Type B pancreatic cell (in vitro differentiated cells): ENCODE measurements around the gene ITGAD. TPM values are rescaled to one million over a fixed set of nuclear protein-coding genes. Genes with fewer than 3 reads are reported as not detected.

Source experiments
- DNase-seq: peaks from one replicate; pipeline ENCODE4 v3.0.0; 2021; ENCODE audit warnings: mixed read lengths; ENCODE audit not compliant: unreplicated experiment; ENCODE audit errors: extremely low spot score
- H3K27ac Mint-ChIP-seq: 2 replicates; pipeline ENCODE4 v1.8.0; 2021; ENCODE audit warnings: mild to moderate bottlenecking, mixed read lengths
- H3K27me3 Mint-ChIP-seq: 2 replicates; pipeline ENCODE4 v1.8.0; 2021; ENCODE audit warnings: mixed read lengths
- H3K36me3 Mint-ChIP-seq: 2 replicates; pipeline ENCODE4 v1.8.0; 2021; ENCODE audit warnings: mixed read lengths
- H3K4me1 Mint-ChIP-seq: one replicate; pipeline ENCODE4 v1.8.0; 2021; ENCODE audit warnings: mixed read lengths; ENCODE audit not compliant: unreplicated experiment
- H3K4me3 Mint-ChIP-seq: 2 replicates; pipeline ENCODE4 v1.8.0; 2021; ENCODE audit warnings: mild to moderate bottlenecking, mixed read lengths
- H3K9me3 Mint-ChIP-seq: 2 replicates; pipeline ENCODE4 v1.8.0; 2021; ENCODE audit warnings: mixed read lengths
- CTCF ChIP-seq: fragments of 200-600 bp; sonication (generic); conservative IDR thresholded peaks from 2 replicates; pipeline ENCODE4 v1.5.0; 2021; ENCODE audit warnings: antibody characterized with exemption, mild to moderate bottlenecking
- total RNA-seq: library from RNA; stranded (reverse); gene quantifications from 2 replicates; pipeline ENCODE4 v1.2.1, GENCODE V29; 2021; ENCODE audit warnings: low replicate concordance

Gene ITGAD
- total RNA-seq, 1 donor from 2014 or later = not detected

DNA sequence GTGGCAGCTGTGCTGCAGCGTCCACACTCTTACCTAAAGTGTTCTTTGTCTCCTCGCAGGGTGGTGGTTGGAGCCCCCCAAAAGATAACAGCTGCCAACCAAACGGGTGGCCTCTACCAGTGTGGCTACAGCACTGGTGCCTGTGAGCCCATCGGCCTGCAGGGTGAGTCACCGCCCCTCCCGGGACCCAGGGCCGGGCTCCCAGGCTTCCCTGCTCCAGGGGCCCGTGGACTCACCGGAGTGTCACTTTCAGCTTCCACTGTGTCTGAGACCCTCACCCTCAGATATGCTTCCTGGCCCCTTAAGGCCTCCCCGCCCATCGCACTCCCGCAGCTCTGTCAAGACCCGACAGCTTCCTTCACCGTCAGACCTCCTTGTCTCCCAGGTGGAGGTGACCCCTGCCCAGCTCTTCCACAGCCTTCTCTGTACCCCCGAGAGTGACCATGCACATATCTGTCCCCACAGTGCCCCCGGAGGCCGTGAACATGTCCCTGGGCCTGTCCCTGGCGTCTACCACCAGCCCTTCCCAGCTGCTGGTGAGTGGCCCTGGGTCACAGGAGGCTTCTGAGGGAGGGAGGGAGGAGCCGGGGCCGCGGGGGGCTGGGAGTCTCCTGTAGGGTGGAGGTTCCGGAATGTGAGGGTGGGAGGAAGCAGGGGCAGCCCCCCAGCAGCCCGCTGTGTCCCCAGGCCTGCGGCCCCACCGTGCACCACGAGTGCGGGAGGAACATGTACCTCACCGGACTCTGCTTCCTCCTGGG, 36.4 kb upstream of the ITGAD start:
- Mint-ChIP-seq H3K27ac (no peak overlapping the region), H3K4me1 (no peaks in the 10 kb centered on the region), H3K36me3 (no peaks in the 10 kb centered on the region), H3K27me3 (peaks cover 27% of the 10 kb centered on the region), H3K9me3 (no peaks in the 10 kb centered on the region), H3K4me3 (no peak overlapping the region)
- DNase-seq = no peak
- TF ChIP-seq CTCF = no peak

DNA sequence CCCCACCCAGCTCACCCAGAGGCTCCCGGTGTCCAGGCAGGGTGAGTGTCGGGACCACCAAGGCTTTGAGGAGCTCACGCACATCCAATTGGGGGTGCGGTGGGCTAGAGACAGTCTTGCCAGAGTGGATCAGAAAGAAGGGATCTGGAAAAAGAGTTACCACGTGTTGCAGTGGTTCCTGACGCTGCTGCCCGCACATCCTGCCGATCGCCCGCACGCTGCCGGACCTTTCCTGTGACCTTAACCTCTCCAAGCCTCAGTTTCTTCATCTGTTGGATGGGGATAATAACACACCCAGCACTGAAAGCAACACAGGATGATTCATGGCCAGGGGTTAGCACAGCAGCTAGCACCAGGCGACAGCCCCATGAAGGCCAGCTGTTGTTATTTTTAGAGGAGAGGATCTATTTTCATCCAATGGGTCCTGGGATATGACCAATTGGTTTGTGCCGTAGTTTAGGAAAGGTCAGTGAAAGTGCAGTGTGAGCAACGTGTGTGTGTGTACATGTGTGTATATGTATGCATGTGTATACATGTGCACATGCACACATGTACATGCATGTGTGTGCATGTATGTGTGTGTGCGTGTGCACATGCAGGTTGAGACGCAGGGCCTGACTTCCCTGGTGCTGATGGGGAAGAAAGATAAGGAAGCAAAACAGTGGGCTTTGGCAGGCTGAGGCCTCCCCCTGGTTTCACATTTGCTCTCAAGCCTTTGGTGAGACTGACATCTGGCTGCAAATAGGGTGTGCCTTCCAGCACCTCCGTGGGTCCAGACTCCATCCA, 35.6 kb upstream of the ITGAD start:
- no peak overlapping the region for H3K27ac Mint-ChIP-seq

DNA sequence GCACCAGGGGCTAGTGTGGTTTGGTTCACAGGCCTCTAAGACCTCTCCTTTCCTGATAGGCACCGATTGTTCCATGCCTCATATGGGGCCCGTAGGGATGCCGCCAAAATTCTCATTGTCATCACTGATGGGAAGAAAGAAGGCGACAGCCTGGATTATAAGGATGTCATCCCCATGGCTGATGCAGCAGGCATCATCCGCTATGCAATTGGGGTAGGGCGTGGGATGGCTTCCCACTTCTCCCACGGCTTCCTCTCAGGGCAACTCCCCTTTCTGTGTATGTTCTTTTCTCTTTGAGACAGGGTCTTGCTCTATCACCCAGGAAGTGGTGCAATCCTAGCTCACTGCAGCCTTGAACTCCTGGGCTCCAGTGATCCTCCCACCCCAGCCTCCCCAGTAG, 32.9 kb upstream of the ITGAD start:
- DNase-seq = no peak
- H3K4me3 Mint-ChIP-seq = no peak overlapping the region
- no peaks in the 10 kb centered on the region for H3K4me1 Mint-ChIP-seq
- H3K36me3 Mint-ChIP-seq = no peaks in the 10 kb centered on the region
- no peak overlapping the region for H3K27ac Mint-ChIP-seq
- H3K27me3 Mint-ChIP-seq = peaks cover 13% of the 10 kb centered on the region
- TF ChIP-seq CTCF = no peak
- no peaks in the 10 kb centered on the region for H3K9me3 Mint-ChIP-seq

More for the DNA sequence above, 35.6 kb upstream of the ITGAD start:
- H3K27me3 Mint-ChIP-seq = peaks cover 20% of the 10 kb centered on the region
- H3K4me3 Mint-ChIP-seq = no peak overlapping the region
- no peak for DNase-seq
- H3K36me3 Mint-ChIP-seq = no peaks in the 10 kb centered on the region
- H3K4me1 Mint-ChIP-seq = no peaks in the 10 kb centered on the region
- TF ChIP-seq CTCF = no peak
- H3K9me3 Mint-ChIP-seq = no peaks in the 10 kb centered on the region

DNA sequence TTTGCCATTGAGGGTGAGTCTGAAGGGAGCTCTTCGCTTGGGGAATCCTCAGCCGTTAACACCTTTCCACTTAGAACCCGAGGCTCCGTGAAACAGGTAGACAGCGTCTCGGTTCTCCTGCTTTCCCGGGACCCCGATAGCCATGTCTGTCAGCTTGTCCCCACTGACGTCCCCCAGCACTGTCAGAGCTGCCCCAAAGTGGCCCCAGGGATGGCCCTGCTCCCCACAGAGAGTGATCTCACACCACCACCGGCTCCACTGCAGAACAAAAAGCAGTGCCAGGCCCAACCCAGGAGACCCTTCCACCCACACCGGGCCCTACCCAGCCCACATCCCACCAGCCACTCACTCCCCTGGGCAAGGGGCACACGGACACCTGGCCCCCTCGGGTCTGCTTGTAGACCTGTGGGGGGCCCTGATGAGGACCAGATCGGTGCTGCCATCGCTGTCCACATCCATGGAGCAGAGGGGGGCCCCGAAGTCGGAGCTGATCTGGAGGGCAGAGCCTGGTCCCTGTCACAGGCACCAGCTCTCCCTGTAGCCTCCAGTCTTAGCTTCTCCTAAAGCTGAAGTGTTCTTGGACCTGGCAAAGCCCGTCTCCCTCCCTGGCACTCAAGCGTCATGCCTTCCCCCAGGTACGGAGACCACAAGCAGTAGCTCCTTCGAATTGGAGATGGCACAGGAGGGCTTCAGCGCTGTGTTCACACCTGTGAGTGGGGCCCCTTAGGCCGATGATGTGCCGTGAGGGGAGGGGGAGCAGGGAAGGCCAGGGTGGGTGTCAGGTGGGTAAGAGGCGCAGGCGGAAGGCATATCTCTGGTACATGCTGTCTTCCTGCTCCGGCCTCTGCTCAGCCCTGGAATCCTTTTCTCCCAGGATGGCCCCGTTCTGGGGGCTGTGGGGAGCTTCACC, 31.7 kb upstream of the ITGAD start:
- no peak for TF ChIP-seq CTCF
- H3K9me3 Mint-ChIP-seq = no peaks in the 10 kb centered on the region
- no peaks in the 10 kb centered on the region for H3K4me1 Mint-ChIP-seq
- no peak overlapping the region for H3K4me3 Mint-ChIP-seq
- peaks cover 11% of the 10 kb centered on the region for H3K27me3 Mint-ChIP-seq
- H3K36me3 Mint-ChIP-seq = no peaks in the 10 kb centered on the region
- DNase-seq = no peak
- no peak overlapping the region for H3K27ac Mint-ChIP-seq
